HepG2 (cell line): ENCODE data around the gene QTRT2. TPM values are rescaled to one million over a fixed set of nuclear protein-coding genes. Genes with fewer than 3 reads are reported as not detected.
A peak's percentile ranks its signal among the peaks of the same experiment; 100 is the strongest.

Experiments used
- ARID5B ChIP-seq: IDR thresholded peaks from 2 replicates; pipeline ENCODE4 v1.4.0; 2020; ENCODE audit warnings: mild to moderate bottlenecking, missing genetic modification reagents
- DMTF1 ChIP-seq: sonication (generic); formaldehyde crosslinking; IDR thresholded peaks from 2 replicates; pipeline ENCODE4 v1.4.0; 2020; ENCODE audit warnings: mild to moderate bottlenecking, missing genetic modification reagents
- EEA1 ChIP-seq: sonication (generic); formaldehyde crosslinking; IDR thresholded peaks from 2 replicates; pipeline ENCODE4 v1.5.1; 2020; ENCODE audit warnings: mild to moderate bottlenecking, missing genetic modification reagents, borderline replicate concordance
- FIP1L1 ChIP-seq: fragments of 200-400 bp; formaldehyde crosslinking; IDR thresholded peaks from 2 replicates; pipeline ENCODE4 v1.6.1; 2018; ENCODE audit warnings: low read depth, mild to moderate bottlenecking, low read length, moderate library complexity, borderline replicate concordance; ENCODE audit not compliant: insufficient read depth
- HDAC6 ChIP-seq: fragments of 200-600 bp; sonication (generic); IDR thresholded peaks from 2 replicates; pipeline ENCODE4 v1.7.0; 2017; ENCODE audit warnings: mild to moderate bottlenecking, antibody characterized with exemption, low read length, low read depth
- HIVEP1 ChIP-seq: sonication (generic); formaldehyde crosslinking; IDR thresholded peaks from 2 replicates; pipeline ENCODE4 v1.4.0; 2020; ENCODE audit warnings: mild to moderate bottlenecking, missing genetic modification reagents
- HNF4A ChIP-seq: sonication (generic); formaldehyde crosslinking; IDR thresholded peaks from 2 replicates; pipeline ENCODE4 v1.4.0; 2020; ENCODE audit warnings: missing genetic modification reagents
- IRX3 ChIP-seq: sonication (generic); formaldehyde crosslinking; IDR thresholded peaks from 2 replicates; pipeline ENCODE4 v1.8.1; 2023; ENCODE audit warnings: mild to moderate bottlenecking, low read depth, missing genetic modification reagents, borderline replicate concordance
- MYNN ChIP-seq: sonication (generic); formaldehyde crosslinking; IDR thresholded peaks from 2 replicates; pipeline ENCODE4 v1.4.0; 2020; ENCODE audit warnings: mild to moderate bottlenecking, low read depth, missing genetic modification reagents
- NAIF1 ChIP-seq: sonication (generic); formaldehyde crosslinking; IDR thresholded peaks from 2 replicates; pipeline ENCODE4 v1.5.0; 2020; ENCODE audit warnings: mild to moderate bottlenecking, missing genetic modification reagents, borderline replicate concordance
- PRPF4 ChIP-seq: fragments of 200-400 bp; formaldehyde crosslinking; IDR thresholded peaks from 2 replicates; pipeline ENCODE4 v1.6.1; 2016; ENCODE audit warnings: low read length, low read depth; ENCODE audit not compliant: poor library complexity, severe bottlenecking
- SETDB1 ChIP-seq: sonication (generic); formaldehyde crosslinking; IDR thresholded peaks from 2 replicates; pipeline ENCODE4 v1.5.1; 2020; ENCODE audit warnings: missing genetic modification reagents, mild to moderate bottlenecking, borderline replicate concordance
- TMF1 ChIP-seq: sonication (generic); formaldehyde crosslinking; IDR thresholded peaks from 2 replicates; pipeline ENCODE4 v1.8.1; 2022; ENCODE audit warnings: low read depth, missing genetic modification reagents
- ZC3H13 ChIP-seq: sonication (generic); formaldehyde crosslinking; IDR thresholded peaks from 2 replicates; pipeline ENCODE4 v1.8.1; 2023; ENCODE audit warnings: mild to moderate bottlenecking, missing genetic modification reagents, moderate library complexity
- ZNF10 ChIP-seq: sonication (generic); formaldehyde crosslinking; IDR thresholded peaks from 2 replicates; pipeline ENCODE4 v1.4.0; 2020; ENCODE audit warnings: mild to moderate bottlenecking, low read depth, missing genetic modification reagents, borderline replicate concordance
- ZNF143 ChIP-seq: sonication (generic); formaldehyde crosslinking; IDR thresholded peaks from 2 replicates; pipeline ENCODE4 v1.4.0; 2020; ENCODE audit warnings: missing genetic modification reagents
- ZNF24 ChIP-seq: fragments of 450-650 bp; IDR thresholded peaks from 2 replicates; pipeline ENCODE4 v1.6.1; 2017; ENCODE audit warnings: antibody characterized with exemption, mild to moderate bottlenecking
- ZNF382 ChIP-seq: sonication (generic); formaldehyde crosslinking; IDR thresholded peaks from 2 replicates; pipeline ENCODE4 v1.5.0; 2020; ENCODE audit warnings: missing genetic modification reagents, mild to moderate bottlenecking, borderline replicate concordance
- ZNF431 ChIP-seq: sonication (generic); formaldehyde crosslinking; IDR thresholded peaks from 2 replicates; pipeline ENCODE4 v1.9.0; 2022; ENCODE audit warnings: missing genetic modification reagents, low read depth, mild to moderate bottlenecking, borderline replicate concordance
- ZNF543 ChIP-seq: sonication (generic); formaldehyde crosslinking; IDR thresholded peaks from 2 replicates; pipeline ENCODE4 v1.4.0; 2020; ENCODE audit warnings: mild to moderate bottlenecking, missing genetic modification reagents
- ZNF672 ChIP-seq: sonication (generic); formaldehyde crosslinking; IDR thresholded peaks from 2 replicates; pipeline ENCODE4 v1.8.1; 2022; ENCODE audit warnings: missing genetic modification reagents
- ZNF777 ChIP-seq: sonication (generic); formaldehyde crosslinking; IDR thresholded peaks from 2 replicates; pipeline ENCODE4 v1.4.0; 2020; ENCODE audit warnings: missing genetic modification reagents
- ZSCAN21 ChIP-seq: sonication (generic); formaldehyde crosslinking; IDR thresholded peaks from 2 replicates; pipeline ENCODE4 v1.8.0; 2022; ENCODE audit warnings: mild to moderate bottlenecking, missing genetic modification reagents, moderate library complexity, borderline replicate concordance
- polyA plus RNA-seq, 8 experiments: library from polyadenylated mRNA; depleted of rRNA in 3 of 8; stranded (reverse) in 7 of 8; unstranded in 1 of 8; fragments of >200 nt; fragmentation: Illumina TruSeq in 4 of 8; extraction: Trizol in 4 of 8; gene quantifications; 2 replicates each; pipeline versions ENCODE4 v1.2.1 to v1.2.3, GENCODE V29; 2011 to 2016; ENCODE audit warnings: low read depth in 4 of 8, missing spikeins in 1 of 8, mixed read lengths in 1 of 8; ENCODE audit not compliant: insufficient read depth in 1 of 8
- total RNA-seq, 5 experiments: library from RNA; depleted of rRNA; stranded (reverse); fragments of >200 nt; fragmentation: Illumina TruSeq; extraction: Trizol; gene quantifications; 2 replicates each; pipeline ENCODE4 v1.2.3, GENCODE V29; 2016; ENCODE audit warnings: low read depth in 1 of 5

QTRT2 gene
- total and polyA plus RNA-seq, 2 of the 13 experiments (the other 11 are each of a cell fraction or from before 2014, with no cell fraction given), result 7.1 to 33.4 TPM

DNA sequence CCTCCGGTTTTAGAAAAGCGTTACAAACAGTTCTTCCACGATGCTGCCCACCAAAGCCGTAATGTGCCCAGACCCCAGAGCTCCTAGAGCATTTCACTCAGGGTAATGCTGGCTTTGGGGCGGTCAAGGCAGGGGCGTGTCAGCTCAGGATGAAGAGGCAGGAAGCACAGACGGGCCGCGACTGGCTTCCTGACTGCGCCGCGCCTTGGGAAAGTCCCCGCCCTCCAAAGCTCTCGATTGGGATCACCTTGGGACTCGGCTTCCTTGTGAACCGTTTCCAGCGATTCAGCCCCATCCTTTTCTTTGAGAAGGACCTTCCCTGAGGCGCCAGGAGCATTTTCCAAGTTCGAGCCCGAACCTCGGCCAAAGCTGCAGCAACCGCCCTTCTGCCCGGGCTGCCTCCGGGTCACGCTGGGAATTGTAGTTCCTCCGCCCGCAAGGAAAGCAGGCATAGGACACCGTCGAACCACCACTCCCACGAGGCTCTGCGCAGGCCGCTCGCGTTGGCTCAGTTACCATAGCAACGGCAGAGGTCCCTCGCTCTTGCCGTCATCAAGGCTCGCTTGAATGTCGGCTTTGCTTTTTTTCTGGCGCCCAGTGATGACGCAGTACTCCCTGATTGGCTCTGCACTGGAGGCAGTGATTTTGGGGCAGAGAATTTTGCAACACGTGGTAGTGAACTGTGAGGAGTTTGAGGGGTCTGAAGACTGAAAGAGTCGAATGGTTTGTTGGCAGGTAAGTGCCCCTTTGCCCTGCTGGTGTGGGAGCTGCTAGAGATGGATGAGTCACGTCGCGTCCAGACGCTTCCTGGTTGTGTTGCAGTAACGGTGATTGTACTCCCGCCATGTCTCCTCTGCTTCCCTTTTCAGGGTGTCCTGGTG, at the start of gene QTRT2, which contains the start of gene CCDC191 (continued):
- no peak for TF ChIP-seq ZNF10
- TF ChIP-seq ZSCAN21 (CRISPR knock-in tag), result no peak; the same call in 1 of the 2 replicates
- TF ChIP-seq ZNF431 (CRISPR knock-in tag), result no peak
- TF ChIP-seq FIP1L1, result no peak
- no peak for TF ChIP-seq IRX3
- no peak for TF ChIP-seq HDAC6
- TF ChIP-seq EEA1 (CRISPR knock-in tag), result no peak
- TF ChIP-seq TMF1 (CRISPR knock-in tag), result no peak
- no peak for TF ChIP-seq ZNF24
- TF ChIP-seq NAIF1 (CRISPR knock-in tag), result no peak
- no peak for TF ChIP-seq PRPF4
- peak; percentile 73 for TF ChIP-seq ZNF777
- no peak for TF ChIP-seq SETDB1 (CRISPR knock-in tag)
- TF ChIP-seq ZNF382 (CRISPR knock-in tag), result no peak
- TF ChIP-seq MYNN (CRISPR knock-in tag), result no peak
- TF ChIP-seq ZNF143 (CRISPR knock-in tag), result peak; percentile 99
- no peak for TF ChIP-seq ZC3H13 (CRISPR knock-in tag)
- TF ChIP-seq ARID5B (CRISPR knock-in tag), result no peak; the same call in 1 of the 2 replicates
- TF ChIP-seq ZNF543 (CRISPR knock-in tag), result 0 out of 2 replicates have a peak, but pooled peaks have one; percentile 19
- TF ChIP-seq DMTF1, result no peak
- no peak for TF ChIP-seq ZNF672
- TF ChIP-seq HNF4A (CRISPR knock-in tag), result peak; percentile 12; the same call in 1 of the 2 replicates
- TF ChIP-seq HIVEP1 (CRISPR knock-in tag), result no peak; the same call in 1 of the 2 replicates
